Right kidney (tissue), 1 donor: ENCODE measurements around the gene LRRC4C.
"Not testable (repeated sequence)": the region's sequence is repeated elsewhere in the genome, so short reads cannot be mapped to it uniquely, and the experiment has no call there.

Source experiments
- DNase-seq: peaks from one replicate; pipeline ENCODE4 v3.0.0-alpha.2; 2016

LRRC4C gene

DNA sequence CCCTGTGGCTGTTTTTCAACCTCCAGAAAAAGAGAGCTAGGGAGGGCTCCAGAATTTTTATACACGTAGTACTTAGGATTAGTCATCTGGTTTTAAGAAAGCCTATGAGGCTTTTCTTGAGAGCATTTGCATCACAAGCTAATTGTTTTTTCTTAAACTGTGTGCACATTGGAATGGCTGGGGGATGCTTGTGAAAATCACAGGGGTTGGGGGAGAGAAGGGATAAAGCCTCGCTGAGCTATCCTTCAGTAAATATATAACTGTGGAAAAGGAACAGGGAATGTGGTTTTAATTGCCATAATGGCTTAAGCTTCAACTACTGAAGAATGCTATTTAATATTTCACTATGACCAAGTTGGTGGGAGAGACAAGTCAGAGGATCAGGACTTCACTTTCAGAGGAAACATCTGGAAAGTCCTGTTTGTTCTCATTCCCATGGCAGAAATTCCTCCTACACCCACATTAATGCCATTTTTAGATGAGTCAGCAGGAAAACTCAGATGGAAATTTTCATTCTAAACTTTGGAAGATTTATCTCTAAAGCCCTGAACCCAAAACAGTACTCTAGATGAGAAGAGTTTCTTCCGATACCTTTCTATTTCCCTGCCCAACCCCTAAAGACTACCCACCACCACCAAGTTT, 591.3 kb downstream of the LRRC4C start:
- DNase-seq, result peak; percentile 4

DNA sequence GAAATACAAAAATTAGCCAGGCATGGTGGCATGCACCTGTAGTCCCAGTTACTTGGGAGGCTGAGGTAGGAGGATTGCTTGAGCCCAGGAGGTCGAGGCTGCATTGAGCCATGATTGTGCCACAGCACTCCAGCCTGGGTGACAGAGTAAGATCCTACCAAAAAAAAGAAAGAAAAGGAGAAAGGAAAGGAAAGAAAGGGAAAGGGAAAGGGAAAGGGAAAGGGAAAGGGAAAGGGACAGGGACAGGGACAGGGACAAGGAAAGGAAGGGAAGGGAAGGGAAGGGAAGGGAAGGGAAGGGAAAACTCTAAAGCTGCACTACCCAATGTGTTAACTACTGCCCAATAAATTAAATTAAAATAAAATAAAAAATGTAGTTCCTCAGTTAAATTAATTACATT, 601.7 kb downstream of the LRRC4C start:
- DNase-seq, result not testable (repeated sequence)

DNA sequence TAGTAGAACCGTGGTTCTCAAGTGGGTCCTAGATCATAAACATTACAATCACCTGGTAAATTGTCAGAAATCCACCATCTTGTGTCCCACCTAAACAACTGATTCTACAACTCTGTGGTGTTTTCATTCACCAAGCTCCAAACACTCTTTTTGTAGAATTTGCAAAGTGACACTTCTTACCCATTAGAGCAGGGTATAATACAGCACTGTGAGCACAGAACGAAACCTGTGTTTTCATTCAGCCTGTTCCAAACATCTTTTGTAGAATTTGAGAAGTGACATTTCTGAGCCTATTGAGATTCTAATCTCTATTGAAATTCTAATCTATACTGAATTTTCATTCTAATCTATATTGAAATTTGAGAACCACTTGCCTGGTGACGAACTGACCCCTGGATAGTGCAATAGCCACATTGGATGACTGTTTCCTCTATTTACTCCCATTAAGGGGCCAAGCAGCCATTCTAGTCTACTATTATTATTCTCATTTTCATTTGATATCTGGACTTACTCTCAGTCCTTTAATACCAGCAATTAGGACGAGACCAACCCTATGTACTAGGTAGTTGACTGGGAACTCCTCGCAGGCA, 616.6 kb downstream of the LRRC4C start:
- DNase-seq, result no peak

DNA sequence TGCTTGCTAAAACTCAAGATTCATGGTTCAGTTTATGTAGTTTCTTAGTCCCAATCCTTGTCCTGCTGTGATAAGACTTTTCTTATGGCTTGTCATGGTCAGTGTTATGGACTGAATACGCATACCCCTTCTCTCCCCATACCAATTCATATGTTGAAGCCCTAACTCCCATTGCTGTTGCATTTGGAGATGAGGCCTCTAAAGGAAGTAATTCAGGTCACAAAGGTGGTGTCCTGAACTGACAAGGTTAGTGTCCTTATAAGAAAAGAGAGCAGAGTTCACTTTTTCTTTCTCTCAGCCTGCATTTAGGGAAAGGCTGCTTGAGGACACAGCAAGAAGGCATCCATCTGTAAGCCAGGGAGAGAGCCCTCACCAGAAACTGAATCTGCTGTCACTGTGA, 618.2 kb downstream of the LRRC4C start:
- DNase-seq, result no peak

DNA sequence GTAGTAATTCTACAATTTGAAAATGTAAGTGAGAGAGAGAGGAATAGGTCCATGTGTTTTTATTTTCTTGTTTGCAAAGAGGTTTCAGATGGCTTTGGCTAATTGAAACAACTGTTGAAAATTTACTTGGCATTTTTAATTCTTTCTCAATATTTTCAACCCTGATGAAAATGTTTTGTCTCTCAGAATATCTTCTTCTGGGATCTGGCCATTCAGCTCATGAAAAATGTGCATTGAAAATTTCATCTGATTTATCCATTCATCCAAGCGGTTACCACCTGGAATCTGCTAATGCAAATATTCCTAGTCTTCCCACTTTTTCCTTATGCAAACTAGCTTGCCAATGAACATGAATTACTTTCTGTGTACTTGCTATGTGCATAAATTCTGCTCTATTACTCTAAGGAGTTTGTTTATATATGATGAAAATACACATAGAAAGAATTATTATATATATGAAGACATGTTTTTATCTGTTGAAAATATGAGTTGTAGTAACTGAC, 621.2 kb downstream of the LRRC4C start:
- no peak for DNase-seq

DNA sequence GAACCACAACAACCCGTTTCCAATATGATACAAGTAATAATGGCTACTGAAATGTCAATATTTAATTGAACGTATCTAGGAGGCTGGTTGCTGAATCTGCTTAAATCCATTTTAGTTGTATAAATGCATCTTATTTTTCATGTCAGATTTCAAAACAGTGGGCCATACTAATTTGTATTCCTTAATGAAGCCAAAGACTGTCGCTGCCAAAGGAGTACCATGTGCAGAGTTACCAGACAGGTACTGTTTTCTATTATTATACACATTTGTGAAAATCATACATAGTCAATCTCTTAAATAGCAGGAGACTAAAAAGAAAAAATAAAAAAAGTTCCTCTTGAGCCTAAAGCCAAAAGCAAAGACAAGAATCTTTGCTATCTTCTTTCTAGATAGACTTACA, 632.3 kb downstream of the LRRC4C start:
- DNase-seq, result no peak

DNA sequence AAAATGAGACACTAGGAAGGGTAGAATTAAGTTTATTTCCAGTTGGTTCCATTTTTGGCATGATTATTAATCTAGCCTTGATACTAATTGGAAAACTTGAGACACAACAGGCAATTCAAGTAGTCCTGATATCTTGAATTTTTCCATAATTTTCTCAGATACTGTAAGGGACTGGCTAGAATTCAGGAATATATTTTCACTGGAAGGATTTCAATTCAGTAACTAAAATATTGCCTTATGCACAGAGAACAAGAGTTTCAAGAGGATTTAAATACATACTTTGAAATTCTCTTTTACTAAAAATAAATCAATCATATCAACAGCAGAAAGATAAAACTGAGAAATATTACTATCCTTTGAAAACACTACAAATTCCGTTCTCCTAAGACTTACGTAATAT, 632.9 kb downstream of the LRRC4C start:
- no peak for DNase-seq

DNA sequence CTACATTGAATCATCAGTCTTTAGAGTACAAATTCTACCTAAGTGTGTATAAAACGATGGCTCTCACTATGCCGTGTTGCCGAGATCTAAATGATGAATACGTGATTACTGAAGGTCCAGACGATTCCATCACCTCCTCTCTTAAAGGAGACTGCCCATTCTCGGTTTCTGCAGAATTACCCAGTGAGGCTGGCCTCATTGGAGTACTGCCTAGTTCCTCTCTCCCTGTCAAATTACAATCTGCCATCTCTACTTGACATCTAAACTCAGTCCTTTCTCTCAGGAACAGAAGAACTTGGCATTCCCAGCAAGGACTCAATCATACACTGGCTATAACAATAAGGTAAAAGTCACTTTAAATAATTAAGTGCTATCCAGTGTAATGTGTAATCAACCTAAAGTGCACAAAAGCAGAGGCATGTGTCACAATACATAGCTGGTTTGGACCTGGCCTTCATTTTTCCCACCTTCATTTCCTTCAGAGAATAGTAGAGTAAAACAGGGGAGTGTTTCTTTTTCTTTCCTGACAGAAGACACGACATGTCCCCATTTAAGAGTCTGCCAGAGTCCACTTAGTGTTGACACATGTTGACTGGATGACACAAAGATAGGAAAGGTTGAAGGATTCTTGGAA, 634.1 kb downstream of the LRRC4C start:
- no peak for DNase-seq

DNA sequence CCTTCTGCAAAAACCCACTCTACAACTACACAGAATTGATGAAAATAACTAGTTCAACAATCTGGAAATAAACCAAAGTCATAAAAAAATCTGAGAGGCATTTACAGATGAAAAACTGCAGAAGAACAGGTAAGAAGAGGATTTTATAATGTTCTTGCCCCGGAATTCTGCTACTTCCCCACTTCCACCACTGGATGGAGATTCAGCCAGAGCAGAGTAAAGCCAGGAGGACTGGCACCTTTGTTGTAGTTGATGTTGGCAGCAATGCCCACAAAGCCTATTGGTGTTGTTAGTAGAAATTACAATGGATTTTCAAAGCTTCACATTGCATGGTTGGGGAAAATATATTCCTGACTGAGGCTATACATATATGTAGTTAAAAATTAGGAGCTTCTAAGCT, 640.2 kb downstream of the LRRC4C start:
- DNase-seq, result no peak

DNA sequence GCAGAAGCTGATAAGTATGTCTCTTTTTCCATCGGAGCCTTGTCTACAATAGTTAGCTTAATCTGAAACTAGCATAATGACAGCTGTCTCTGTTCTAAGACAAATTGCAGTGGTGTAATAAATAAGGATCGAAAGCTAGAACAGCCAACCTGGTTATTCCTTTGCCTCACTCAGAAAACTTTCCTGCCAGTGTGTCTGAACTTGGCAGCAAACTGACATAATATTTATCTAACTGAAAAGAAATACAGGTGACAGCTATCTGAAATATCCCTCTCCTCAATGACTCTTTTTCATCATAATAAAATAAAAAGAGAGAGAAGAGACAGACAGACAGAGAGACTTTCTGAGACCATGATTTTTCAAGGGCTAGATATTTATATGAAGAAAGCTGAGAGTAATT, 642.5 kb downstream of the LRRC4C start:
- no peak for DNase-seq

DNA sequence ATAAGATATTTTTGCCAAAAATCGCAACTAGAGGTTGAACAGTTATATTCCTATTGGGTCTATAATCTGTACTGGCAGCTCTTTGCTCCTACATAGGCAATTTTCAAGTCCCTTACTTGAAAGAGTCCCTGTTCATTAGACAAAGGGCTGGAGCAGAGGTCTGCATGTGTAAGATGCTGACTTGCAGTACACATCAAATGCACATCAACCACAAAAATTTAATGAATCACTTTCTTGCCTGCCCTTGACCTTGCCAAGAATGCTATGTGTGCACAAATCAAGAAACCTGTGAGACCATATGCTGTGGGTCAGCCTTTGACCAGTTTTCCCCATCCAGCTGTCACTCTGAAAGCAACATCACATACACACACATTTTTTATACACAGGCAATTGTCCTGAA, 661.5 kb downstream of the LRRC4C start:
- DNase-seq, result no peak

DNA sequence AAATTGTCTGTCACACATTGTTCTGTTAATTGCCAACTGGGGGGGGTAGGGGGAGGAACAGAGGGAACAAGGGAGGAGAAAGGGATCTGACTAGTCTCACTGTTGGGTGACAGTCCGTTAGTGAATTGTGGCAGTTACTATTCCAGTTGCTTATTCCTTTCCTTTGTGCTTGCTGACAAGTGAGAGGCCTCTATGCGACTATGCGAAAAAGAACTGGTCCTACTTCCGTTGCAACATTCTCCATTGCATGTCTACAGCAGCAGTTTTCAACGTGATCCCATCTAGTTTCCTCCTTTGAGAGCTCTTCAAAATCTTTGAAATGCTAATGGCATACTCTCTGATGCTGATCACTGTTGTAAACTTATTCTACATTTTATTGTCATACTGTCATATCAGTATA, 672.2 kb downstream of the LRRC4C start:
- DNase-seq, result no peak

DNA sequence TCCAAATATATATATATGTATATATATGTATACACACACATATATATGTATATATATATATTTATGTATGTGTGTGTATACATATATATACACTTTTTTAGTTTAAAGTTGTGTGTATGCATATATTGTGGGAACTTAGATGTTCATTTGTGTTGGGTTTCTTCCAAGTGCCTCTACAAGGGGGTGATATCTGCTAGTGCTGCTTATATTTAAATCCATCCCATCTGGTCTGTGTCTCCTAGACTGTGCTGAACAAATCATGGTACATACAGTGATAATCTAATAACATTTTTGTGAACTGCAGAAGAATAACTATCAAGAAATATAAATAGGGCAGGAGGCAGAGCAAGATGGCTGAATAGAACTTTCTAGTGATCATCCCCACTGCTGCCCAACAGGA, 696.4 kb downstream of the LRRC4C start:
- DNase-seq, result no peak

DNA sequence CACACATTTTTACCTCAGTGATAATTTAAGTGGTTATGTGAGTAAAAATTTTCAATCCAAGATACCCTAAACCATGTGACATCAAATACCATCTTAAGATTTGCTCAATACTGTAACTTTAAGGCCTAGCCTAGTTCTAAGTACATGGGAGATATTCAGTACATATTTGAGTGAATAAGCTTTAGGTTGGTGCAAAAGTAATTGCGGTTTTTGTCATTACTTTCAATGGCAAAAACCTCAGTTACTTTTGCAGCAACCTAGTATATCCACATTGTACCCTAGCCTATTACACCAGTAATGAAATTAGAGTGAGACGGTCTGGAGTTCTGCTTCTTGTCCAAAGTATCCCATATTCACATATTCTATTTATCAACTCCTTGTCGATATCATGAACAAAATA, 700.1 kb downstream of the LRRC4C start:
- no peak for DNase-seq

DNA sequence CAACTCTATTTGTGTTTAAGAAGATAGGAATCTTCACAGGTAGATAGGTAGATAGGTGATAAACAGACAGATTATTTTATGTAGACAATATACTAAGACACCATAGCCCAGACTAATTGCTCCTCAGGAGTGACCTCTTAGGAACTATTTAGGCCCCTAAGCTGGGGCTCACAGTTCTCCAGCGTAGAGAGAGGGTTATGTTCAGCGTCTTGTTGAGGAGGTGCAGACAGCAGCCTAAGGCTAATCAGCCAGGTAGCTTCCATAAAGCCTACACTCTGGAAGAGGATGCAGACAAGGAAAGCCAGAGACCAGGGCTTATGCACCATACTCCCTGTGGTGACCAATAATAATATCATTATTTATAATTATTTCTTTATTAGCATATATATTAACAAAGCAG, 705.2 kb downstream of the LRRC4C start:
- no peak for DNase-seq

DNA sequence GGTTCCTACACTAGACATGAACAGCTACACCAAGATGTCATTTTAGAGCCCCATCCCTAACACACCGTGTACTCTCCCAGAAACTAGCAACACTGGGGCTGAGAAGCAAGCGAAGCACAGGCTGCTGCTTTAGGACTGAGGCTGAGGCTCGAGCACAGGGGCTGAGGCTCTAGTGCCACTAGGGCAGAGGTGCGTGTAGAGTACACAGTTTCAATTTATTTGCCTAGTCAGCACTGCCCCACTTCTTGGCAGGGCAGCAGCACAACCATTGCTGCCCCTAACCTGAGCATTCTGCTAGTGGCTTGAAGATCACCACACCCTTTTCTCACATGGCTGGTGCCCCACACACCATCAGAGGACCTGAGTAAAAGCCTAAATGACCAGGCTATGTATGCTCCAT, 713.2 kb downstream of the LRRC4C start:
- DNase-seq, result no peak

DNA sequence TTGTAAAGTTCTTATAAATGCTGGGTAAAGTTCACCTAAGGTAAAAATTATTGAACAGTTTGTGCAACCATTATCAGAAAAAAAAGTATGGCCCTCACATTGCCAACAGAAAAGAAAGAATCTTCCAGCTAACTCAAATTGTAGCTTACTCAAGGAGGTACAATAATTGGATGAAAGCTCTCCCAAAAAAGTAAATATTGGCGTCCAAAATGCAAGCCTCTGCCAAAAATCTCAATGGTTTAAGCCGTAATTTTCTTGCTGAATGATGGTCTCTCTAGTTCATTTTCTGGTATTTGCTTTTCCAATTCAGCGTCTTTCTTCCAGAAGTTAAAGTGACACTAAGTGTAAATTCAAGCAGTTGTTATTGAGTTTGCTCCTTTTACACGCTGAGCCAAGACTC, 727.3 kb downstream of the LRRC4C start:
- DNase-seq, result no peak

DNA sequence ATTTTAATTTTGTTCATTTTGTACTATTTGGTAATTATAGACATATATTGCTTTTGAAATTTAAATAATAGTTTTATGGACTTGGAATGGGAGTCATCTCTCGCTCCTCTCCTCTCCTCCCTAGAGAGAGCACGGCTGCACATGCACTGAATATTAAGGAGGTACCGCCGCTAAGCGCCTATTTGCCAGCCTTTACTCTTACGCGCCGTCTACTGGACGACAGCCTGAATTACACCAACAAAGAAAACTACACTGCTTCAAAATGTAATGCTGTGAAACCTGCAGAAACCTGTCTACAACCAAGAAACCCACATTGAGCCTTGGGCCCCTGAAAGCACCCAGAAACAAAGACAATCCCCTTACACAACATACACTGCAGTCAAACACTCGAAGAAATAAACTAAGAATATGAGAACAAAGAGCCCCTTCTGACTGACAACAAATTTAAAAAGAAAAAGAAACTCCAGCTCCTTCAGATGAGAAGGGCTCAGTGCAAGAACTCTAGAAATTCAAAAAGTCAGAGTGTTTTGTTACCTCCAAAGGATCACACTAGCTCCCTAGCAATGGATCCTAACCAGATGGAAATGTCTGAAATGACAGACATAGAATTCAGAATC, 737.2 kb downstream of the LRRC4C start:
- DNase-seq, result no peak

DNA sequence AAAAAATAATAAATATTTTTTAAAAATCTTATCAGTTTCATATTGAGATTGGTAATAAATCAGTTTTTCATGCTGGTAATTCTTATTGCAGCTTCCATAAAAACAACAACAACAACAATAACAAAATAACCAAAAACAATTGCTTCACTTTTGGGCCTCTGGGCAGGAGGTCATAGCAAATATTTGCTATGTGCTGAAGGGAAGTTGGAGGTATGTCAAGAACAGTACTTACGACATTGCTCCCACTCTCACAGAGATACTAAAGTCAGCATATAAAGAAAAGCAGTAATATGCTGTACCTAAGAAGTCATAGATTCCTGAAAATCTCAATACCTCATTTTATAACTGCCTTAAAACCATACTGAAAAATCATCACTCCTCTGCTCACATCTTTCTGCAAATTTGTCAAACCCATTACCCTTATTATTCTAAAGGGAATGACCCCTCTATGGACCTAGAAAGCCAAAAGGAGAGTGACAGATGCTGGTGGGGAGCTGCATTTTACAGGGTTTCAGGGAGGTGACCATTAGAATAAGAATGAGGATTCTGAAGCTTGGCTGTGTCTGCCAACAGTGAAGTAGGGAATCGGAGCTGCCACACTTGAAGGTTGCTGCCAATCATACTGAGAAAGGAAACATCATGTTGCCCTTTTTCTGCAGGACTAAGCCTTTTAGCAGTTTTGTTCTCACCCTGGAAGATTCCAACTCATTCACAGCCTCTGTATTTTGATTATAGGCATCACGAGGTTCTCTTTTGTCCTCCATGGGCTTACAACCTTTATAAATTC, 742.9 kb downstream of the LRRC4C start:
- DNase-seq, result no peak

DNA sequence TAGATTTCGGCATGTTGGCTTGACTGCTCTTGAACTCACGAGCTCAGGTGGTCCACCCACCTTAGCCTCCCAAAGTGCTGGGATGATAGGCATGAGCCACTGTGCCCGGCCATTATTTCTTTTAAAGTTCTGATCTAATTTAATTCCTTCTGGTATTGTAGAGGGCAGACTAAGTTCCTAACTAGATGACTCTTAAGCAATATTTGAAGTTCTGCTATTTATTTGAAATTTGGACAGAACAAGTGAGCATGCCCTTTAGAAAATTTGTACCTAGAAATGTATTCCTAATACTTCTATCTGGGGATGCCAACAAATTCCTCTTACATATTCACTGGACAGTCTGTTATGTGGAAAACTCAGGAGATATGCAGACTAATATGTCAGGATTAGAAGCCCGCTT, 746.4 kb downstream of the LRRC4C start:
- no peak for DNase-seq

DNA sequence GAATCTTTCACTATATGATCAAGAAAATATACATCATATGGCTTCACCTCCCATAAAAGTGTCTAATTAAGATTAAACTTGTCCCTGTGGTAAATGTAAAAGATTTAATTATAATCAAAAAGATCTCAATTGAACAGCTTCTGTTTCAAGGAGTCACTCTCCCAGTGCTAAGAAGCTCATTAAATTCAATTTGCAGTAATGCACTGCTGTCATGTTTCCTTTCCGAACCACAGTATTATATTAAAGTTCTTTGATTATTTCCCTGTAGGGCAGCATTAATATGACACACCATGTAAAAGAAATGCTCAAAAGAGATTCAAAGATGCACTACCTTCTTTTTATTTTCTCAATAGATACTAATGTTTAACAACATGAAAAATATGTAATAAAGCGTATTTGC, 758.4 kb downstream of the LRRC4C start:
- no peak for DNase-seq

DNA sequence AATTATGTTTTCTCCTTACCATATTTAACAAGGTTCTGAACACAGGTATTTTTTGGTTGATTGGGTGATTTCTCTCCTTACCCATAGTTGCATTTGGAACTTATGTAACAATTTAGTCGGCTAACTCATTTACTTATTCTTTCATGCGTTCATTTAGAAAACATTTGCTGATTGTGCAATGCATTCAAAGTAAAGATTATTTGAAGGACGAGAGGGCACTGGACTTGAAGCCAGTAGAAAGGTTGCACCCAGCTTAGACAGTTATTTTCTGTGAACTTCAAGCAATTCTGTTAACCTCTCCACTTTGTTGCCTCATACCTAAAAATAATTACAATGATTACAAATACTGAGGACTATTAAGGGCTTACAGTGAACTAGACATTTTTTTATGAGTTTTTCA, 769.6 kb downstream of the LRRC4C start:
- no peak for DNase-seq

DNA sequence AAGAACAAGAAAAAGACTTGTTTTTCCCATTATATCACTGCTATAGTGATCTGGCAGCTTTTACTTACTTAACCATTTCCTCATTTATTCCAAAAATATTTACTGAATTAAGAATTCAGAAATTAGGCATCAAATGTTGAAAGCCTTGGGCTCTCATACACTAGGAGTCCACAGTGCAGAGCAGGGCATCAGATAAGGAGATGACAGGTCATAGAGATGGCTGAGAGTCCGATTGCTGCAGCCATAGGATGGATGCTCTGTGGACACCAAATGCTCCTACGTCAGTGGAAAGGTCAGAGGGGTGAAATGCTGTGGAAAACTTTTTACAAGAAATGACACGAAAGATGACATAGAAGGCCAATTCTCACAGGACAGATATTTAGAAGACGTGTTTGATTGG, 771.1 kb downstream of the LRRC4C start:
- DNase-seq, result no peak
